Neural progenitor cell (in vitro differentiated cells): ENCODE results near the gene AQP6.

Source experiments
- EZH2 ChIP-seq: fragments of 200-600 bp; sonication (generic); IDR thresholded peaks from 2 replicates; pipeline ENCODE4 v1.6.1; 2017; ENCODE audit warnings: antibody characterized with exemption, mild to moderate bottlenecking, moderate library complexity
- EZH2phosphoT487 ChIP-seq: fragments of 200-600 bp; sonication (generic); IDR thresholded peaks from 2 replicates; pipeline ENCODE4 v1.6.1; 2017; ENCODE audit warnings: antibody characterized with exemption
- TF ChIP-seq, protein P1 (sequence below): fragments of 200-600 bp; sonication (generic); IDR thresholded peaks from 2 replicates; pipeline ENCODE4 v1.5.1; 2017; ENCODE audit warnings: antibody characterized with exemption, mild to moderate bottlenecking

DNA sequence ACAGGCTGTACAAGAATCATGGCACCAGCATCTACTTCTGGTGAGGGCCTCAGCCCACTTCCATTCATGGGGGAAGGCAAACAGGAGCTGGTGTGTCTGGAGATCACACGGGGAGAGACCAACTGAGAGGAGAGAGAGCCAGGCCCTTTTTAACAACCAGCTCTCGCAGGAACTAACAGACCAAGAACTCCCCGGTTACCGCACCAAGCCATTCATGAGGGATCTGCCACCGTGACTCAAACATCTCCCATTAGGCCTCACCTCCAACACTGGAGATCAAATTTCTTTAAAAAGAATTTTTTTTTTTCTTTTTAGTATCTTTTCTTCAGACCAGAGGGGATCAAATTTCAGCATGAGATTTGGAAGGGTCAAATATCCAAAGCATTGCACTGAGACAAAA, 39.0 kb upstream of the AQP6 start:
- TF ChIP-seq EZH2 (no peak), EZH2phosphoT487 (no peak)
- TF ChIP-seq, protein P1, sequence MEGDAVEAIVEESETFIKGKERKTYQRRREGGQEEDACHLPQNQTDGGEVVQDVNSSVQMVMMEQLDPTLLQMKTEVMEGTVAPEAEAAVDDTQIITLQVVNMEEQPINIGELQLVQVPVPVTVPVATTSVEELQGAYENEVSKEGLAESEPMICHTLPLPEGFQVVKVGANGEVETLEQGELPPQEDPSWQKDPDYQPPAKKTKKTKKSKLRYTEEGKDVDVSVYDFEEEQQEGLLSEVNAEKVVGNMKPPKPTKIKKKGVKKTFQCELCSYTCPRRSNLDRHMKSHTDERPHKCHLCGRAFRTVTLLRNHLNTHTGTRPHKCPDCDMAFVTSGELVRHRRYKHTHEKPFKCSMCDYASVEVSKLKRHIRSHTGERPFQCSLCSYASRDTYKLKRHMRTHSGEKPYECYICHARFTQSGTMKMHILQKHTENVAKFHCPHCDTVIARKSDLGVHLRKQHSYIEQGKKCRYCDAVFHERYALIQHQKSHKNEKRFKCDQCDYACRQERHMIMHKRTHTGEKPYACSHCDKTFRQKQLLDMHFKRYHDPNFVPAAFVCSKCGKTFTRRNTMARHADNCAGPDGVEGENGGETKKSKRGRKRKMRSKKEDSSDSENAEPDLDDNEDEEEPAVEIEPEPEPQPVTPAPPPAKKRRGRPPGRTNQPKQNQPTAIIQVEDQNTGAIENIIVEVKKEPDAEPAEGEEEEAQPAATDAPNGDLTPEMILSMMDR: no peak
